HPDE6-E6E7 (cell line): ENCODE data around the gene ZC3H11A.
"Not testable (repeated sequence)": the region's sequence is repeated elsewhere in the genome, so short reads cannot be mapped to it uniquely, and the experiment has no call there.

Source experiments
- DNase-seq: peaks from one replicate; pipeline ENCODE4 v3.0.0; 2011; ENCODE audit warnings: missing footprints; ENCODE audit errors: extremely low spot score

Gene ZC3H11A

DNA sequence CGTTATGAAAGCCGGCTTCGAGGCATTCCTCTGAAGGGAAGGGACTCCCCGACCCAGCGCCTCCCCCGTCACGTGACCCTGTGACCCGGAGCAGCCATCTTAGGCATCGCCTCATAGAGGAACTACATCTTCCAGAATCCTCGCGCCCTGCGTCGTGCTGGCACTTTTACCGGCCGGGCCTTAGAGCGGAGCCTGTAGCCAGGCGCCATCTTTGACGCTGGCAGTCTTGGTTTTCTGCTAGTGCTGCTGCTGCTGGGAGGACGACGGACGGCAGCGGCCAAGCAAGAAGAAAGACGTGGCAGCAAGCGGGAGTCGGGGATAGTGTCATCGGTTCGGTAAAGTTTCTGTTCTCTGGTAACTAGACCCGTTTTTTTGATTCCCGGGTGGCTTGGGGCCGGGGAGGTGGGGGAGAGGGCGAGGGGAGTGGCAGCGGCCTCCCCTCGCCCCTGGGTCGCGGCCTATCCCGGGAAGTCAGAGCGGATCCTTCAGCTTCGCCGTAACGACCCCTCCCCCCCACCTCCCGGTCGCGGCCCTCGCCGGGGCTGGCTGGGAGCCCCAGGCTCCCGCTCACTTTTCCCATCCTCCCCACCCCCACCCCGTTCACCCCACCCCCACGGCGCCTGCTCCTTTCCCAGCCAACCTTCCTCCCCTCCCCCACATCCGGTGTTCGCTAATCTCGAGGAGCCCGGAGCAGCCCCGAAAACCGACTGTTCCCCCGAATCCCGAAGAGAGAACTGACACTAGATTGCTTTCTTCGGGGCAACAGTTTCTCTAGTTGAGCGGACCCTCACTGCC, at the start of gene ZC3H11A, which contains the start of gene ZBED6:
Gene ZC3H11A (plus strand): TSS at position 183 of the 795 bp plus-strand sequence. CDS start 21,448 bp downstream, outside the sequence.
Gene ZBED6 (plus strand): TSS at position 183 of the 795 bp plus-strand sequence. CDS start 1,900 bp downstream, outside the sequence.
- peak; percentile 95 for DNase-seq

- DNase-seq: no peak
These were observed 49.1 kb upstream of the ZC3H11A start for GRCh38 chr1:203746281-203746680.

DNA sequence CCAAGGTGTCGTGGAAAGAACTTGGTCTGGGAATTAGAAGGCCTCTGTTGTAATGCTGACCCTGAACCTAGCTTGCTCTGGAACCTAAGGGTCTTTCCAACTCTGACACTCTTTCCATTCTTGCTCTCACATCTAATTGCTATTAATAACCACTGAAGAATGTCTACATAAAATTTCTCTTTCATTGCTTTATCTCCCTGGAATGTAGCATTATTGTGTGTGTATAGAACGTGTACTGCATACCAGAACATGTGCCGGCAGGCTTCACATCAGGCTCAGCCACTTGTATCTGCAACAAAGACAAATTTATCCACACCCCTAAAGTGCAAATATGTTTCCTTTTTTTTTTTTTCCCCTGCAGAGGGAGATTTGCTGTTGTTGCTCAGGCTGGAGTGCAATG, 44.4 kb upstream of the ZC3H11A start:
- DNase-seq: peak; percentile 78

- not testable (repeated sequence) for DNase-seq
These were observed 43.6 kb upstream of the ZC3H11A start for GRCh38 chr1:203751618-203752361.

GRCh38 chr1:203754455-203754864, 41.0 kb upstream of the ZC3H11A start:
- DNase-seq: no peak

GRCh38 chr1:203756036-203756435, 39.4 kb upstream of the ZC3H11A start:
- DNase-seq: no peak

GRCh38 chr1:203758749-203759148, 36.7 kb upstream of the ZC3H11A start:
- DNase-seq: not testable (repeated sequence)

- DNase-seq: no peak
These were observed 34.9 kb upstream of the ZC3H11A start for GRCh38 chr1:203760506-203760905.

GRCh38 chr1:203761958-203762357, 33.5 kb upstream of the ZC3H11A start:
- not testable (repeated sequence) for DNase-seq

GRCh38 chr1:203763505-203763904, 31.9 kb upstream of the ZC3H11A start:
- no peak for DNase-seq

GRCh38 chr1:203764105-203765028, 31.1 kb upstream of the ZC3H11A start:
- DNase-seq: no peak

DNA sequence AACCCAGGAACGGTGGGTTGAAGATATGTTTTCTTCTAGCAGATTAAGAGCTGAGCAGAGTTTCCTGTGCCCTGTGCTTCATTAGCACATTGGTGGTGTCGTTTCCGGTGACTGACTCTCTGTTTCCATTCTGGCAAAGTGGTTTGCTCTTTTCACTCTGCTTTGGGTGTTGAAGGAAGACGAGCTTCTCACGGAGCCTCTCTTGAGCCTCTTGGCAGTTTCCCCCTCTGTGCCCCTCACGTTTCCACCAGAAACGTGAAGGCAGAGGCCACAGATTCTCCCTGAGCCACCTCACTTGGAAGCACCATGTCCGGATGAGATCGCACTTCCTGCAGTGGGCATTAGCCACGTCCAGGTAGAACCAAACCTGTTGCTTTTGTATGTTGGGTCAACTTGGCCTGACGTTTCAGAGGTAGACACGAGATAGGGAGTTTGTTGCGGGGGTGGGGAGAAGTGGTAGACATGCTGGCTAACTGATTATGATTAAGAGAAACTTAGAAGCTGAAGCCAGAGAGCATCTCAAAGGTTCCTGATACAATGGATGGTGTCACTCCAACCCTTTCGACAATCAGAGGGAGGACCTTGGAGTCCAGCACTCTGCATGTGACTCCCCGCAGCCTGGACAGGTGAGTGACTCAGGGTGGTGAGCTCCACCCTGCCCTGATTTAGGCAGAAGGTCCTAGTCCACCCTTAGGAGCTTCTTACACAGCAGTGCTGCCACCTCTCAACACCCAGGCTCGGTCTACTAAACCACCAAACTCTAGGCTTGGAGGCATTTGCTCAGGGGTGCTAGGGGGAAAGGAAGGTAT, 30.2 kb upstream of the ZC3H11A start, which contains the start of gene LAX1:
Gene LAX1 (plus strand): TSS at position 155 of the 809 bp plus-strand sequence. CDS start 383 bp downstream, at position 538.
- DNase-seq: no peak

GRCh38 chr1:203768256-203768655, 27.2 kb upstream of the ZC3H11A start:
- no peak for DNase-seq

GRCh38 chr1:203769505-203770343, 25.7 kb upstream of the ZC3H11A start:
- peak; percentile 93 for DNase-seq

DNA sequence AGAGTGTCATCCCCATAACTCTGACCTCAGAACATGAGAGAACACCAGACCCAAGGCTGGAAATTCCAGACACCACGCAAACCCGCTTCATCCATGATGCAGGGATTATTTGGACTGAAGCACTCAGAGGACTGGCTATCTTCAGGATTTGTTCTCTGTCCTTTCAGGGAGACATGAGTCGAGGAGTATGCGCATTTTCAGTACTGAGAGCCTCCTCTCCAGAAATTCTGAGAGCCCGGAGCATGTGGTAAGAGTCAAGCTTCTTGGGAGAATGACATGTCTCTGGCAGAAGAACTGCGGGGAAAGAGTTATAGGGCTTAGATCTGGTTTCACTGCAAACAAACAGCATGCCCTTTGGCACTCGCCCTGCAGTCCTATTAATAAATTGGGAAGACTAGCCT, 23.5 kb upstream of the ZC3H11A start:
- DNase-seq: no peak

DNA sequence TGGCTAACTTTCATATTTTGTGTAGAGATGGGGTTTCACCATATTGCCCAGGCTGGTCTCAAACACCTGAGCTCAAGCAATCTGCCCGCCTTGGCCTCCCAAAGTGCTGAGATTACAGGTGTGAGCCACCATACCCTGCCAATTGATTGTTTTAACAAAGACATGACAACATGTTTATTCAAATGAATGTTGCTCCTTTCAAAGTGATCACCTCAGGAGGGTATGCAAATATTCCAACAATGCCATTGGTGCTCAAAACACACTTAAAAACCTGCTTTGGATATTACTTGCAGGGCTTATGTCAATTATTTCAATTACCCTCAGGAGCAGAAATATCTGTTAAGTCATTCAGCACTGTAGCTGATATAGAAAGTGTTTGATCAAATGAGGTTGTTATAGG, 22.6 kb upstream of the ZC3H11A start:
- DNase-seq: no peak

DNA sequence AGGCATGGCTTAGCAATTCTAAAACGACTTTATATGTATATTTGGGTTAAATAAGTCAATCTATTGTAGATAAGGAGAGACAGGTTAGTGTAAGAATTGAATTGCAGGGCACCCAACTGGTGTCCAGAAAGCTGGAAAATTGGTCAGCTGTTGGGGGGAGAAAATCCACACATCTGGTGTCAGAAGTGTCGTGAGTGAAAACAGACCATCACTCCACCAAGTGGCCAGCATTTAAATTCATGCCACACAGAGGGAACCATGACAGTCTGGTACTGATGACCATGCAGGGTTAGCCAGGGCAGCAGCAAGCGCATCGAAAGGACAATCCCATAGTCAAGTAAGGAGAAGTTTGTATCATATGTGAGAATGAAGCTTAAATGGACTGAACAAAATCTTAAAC, 18.8 kb upstream of the ZC3H11A start:
- DNase-seq: peak; percentile 28

DNA sequence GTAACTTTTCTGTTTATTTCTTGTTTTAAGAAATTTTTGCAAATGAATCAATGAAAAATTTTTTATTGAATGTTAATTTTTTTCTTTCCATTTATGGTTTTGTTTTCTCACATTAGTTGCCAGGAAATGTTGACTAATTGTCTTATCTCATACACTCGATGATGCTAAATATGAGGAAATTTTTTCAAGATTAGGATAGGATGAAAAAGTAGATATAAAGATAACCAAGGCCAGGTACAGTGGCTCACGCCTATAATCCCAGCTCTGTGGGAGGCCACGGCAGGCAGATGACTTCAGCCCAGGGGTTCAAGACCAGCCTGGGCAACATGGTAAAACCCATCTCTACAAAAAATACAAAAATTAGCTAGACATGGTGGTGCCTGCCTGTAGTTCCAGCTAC, 17.8 kb upstream of the ZC3H11A start:
- DNase-seq: no peak

- DNase-seq: no peak
These were observed 17.3 kb upstream of the ZC3H11A start for GRCh38 chr1:203778146-203778545.

GRCh38 chr1:203778789-203779188, 16.6 kb upstream of the ZC3H11A start:
- DNase-seq: no peak
